Endometrium (tissue), 2 donors: ENCODE measurements around the gene PGM2.
"Not testable (repeated sequence)": the region's sequence is repeated elsewhere in the genome, so short reads cannot be mapped to it uniquely, and the experiment has no call there.

ENCODE experiments used
- FAIRE-seq: peaks from 2 replicates; lab custom pipeline; 2012; peaks lifted over from hg19 to GRCh38; lab: Jason Lieb, UNC
- donor health status: control.
- donor health status: control.

PGM2 gene

DNA sequence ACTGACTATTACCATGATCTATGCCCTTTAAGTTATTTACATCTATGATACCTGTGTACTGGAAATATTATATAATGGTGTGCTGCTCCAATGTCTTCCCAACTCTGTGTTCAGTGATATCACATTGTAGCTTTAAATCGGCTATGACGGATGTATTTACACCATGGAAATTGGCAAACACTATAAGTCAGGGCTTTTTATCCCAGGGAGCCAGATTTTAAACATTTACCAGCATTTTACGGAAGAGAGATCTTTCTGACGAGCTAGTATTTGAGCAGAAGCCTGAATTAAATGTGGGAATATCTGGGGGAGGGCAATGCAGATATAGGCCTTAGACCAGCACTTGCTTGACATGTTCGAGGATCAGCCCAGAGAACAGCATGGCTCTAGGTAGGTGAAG is 7.7 kb upstream of the PGM2 start:
- FAIRE-seq = no peak

DNA sequence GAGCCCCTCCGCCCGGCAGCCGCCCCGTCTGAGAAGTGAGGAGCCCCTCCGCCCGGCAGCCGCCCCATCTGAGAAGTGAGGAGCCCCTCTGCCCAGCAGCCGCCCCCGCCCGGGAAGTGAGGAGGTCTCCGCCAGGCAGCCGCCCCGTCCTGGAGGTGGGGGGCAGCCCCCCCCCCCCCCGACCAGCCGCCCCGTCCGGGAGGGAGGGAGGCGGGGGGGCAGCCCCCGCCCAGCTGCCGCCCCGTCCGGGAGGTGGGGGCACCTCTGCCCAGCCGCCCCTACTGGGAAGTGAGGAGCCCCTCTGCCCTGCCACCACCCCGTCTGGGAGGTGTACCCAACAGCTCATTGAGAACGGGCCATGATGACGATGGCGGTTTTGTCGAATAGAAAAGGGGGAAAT is 6.0 kb upstream of the PGM2 start:
- FAIRE-seq = not testable (repeated sequence)

DNA sequence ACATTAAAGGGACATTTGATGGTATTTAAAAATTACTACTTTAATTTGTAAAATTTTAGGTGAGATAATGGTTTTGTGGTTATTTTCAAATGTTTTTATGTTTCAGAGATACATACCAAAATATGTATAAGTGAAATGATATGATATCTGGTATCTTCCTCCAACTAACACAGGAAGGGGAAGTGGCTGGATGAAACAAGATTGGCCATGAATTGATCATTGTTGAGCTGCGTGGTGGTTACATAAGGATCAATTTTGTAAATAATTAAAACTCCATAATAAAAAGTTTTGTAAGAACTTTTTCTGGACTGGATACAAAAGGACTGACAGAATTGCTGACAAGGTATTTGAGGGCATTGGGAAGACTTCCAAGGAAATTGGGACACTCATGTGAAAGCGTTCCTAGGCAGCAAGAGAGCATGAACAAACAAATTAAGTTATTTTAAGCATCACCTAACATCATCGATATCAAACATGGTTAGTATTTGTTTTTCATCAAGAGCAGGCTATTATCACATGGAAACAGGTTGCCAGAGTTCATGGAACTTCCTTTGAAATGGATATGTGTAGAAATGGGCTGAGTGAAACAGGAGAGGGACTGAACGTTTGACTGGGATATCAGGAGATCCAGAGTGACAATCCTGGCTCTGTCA is 4.4 kb upstream of the PGM2 start:
- FAIRE-seq = no peak

DNA sequence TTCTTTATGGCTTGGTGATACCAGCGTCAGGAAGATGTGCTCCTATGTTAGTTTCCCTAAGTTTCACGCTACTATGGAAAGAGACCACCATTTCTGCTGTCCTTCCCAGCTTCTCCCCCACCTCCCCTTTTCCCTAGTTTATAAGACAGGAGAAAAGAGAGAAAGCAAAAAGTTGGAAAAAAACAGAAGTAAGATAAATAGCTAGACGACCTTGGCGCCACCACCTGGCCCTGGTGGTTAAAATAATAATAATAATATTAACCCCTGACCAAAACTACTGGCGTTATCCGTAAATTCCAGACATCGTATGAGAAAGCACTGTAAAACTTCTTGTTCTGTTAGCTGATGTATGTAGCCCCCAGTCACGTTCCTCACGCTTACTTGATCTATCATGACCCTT is 985 bp upstream of the PGM2 start:
- not testable (repeated sequence) for FAIRE-seq

DNA sequence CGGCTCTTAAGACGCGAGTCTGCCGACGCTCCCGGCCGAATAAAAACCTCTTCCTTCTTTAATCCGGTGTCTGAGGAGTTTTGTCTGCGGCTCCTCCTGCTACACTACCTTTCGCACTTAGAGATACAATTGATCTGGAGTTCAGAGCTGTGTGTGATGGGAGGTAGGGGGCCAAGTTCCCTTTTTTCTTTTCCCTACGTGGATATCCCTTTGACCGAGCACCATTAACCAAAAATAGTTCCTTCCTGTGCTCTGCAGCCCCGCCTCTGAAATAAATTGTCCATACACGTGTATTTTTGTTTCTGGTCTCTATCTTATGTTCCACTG is 555 bp upstream of the PGM2 start:
- no peak for FAIRE-seq

DNA sequence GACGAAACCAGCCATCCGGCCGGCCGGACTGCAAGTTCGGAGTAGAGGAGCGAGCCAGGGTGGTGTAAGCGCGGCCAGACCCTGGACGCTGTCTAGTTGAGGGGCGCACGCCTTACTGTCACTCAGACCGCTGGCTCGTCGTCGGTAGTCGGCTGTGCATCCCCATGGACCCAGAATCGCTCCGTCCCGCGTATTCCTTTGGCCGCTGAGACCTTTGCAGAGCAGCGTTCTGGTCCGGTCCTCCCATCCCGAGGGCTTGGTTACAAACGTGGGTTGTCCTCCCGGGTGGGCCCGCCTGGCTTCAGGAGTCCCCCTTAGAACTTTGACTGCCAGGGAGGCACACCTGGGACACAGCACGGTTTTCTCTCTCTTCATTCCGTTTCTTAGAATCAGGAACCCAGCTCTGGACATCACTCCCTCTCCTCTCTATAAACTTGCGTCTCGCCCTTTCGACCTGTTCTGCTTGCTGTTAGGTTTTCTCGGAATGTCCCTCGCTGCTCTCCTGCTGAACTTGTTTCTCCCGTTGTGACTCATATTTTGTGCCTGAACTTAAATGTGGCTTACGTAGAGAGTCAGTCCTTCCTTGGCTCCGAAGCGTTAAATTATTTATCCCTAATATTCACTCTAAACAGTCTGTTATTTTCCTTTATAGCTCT is 672 bp downstream of the PGM2 start:
- FAIRE-seq = no peak

DNA sequence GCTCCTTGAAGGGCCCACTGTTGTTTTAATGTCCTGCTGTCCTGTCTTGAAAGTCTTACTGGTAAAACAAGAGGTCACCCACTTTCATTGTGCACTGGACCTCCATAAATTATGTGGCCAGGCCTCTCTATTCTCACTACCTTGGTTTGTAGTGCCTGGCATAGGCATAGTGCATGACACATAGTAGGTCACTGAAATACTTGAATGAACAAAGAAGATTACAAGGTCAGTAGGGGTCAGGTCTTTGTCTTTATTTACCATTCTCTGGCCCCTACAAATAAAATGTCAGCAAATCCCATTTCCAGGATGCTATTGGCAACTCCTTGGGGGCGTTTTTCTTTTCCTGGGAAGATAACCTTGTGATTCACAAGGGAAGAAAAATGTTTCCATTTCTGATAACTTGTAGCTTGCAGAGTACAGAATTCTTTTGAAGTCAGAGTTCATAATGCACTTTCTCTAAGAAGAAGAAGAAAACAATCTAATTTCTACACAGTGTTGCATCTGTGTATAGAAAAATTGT is 1.4 kb downstream of the PGM2 start:
- FAIRE-seq = no peak

DNA sequence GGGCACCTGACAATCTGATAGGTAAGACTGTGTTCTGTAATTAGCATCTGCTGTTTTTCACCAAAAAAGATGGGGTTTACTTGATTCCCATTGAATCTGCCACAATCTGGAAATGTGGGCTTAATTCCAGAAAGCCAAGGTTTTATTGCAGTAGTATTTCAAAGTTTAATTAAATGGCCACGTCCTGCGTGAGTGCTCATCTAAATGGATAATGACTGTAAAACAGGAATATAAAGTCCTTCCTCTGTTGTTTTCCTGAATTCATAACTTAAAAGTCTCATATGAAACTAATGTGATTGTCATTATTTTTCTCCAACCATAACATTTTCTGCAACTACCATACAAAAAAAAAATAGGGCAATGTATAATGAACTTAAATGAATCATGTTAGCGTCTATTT is 2.4 kb downstream of the PGM2 start:
- FAIRE-seq = no peak

DNA sequence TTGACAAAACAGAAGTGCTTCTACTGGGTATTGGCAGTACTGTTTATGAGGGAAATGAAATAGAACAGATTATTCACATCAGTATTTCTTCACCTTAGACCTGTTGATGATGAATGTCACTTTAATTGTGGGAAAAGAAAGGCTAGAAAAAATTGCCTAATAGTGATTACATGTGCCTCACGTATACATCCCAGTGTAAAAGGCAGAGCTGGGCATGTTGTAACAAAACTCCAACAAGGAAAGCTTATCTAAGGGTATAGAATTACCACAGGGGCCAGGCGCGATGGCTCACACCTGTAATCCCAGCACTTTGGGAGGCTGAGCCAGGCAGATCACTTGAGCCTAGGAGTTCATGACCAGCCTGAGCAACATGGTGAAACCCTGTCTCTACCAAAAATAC is 4.2 kb downstream of the PGM2 start:
- FAIRE-seq = no peak

DNA sequence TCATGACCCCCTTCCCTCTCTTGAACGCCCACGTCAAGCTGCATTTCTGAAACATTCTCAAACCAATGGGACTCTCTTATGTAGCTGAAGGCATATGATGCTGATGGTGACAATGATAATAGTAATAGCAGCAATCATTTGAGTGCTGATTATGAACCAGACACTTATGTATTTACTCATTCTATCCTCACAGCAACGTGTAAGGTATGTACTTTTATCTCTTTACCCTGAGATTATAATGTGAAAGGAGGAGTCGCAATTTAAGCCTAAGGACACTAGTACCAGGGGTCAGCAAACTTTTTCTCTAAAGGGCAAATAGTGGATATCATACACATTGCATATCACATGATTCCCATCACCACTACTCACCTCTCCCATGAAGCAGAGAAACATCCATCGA is 8.5 kb downstream of the PGM2 start:
- FAIRE-seq = no peak

DNA sequence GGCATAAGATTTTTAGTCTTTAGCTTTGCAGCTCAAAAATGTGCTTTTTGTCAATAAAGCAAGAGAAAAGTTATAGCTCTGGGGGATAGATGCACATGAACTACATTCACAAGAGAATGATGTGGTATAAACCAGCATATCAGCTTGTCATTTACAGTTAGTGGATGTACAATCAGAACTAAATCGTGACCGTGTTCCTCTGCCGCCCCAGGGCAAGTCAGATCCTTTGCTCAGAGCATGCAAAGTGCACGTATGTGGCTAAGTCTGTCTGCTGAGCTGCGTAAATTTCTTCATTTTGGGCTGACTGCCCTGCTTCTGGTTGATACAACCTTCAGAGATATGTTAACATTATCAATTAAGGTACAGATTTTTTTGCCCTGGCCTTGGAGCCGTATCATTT is 9.3 kb downstream of the PGM2 start:
- FAIRE-seq = no peak

DNA sequence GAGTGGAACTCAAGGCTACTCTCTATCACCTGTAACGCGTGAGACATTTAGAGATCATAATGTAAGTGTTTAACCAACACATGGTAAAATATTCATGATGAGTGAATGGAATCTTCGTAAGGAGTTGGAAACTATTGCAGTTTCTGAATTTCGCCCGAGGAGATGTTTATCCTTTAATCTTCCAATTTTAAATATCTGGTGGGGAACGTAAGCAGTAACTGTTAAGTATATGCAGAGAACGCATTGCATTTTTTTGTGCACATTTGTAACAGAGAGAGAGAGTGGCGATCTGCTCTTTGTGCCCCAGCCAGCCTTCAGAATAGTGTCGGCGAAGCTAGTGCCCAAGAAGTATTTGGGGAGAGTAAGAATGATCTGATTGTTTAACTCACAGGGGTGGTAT is 9.8 kb downstream of the PGM2 start:
- FAIRE-seq = no peak

DNA sequence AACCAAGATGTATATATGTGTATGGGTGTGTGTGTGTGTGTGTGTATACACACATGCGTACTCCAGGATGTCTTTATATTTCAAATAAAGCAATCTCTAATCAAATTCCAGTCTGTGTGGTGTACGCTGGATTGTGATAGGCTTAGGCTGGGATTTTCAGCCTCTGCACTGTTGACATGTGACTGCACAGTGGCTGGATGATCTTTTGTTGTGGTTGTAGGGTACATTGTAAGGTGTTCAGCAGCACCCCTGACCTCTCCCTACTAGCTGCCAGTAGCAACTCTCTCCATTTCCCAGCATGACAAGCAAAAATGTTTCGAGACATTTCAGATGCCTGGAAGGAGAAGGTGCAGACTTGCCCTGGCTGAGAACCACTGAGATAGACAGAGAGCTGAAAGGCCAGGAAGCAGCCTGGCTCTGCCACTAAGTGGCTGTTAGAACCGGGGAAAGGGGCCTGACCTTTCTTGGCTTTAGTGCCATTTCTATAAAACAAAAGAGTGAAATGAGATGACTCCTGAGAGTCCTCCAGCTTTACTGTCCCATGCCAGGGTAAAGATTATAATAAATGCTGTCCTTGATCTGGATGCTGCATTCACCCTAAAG is 10.5 kb downstream of the PGM2 start:
- no peak for FAIRE-seq

DNA sequence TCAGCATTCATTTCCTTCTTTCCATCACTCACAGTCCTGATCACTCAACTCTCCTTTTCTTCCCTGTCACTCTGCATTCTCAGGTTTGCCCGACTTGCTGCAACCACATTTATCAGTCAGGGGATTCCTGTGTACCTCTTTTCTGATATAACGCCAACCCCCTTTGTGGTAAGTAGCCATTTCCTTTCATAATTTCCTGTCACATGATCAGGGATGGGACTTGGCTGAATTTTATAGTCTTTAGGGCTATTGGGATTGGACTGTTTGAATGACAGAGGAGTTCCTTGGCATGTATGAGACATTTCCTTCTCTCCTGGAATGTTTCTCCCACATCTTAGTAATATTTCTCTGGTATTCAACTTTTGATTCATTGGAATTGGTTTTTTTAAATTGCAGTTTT is 11.0 kb downstream of the PGM2 start:
- FAIRE-seq = no peak

DNA sequence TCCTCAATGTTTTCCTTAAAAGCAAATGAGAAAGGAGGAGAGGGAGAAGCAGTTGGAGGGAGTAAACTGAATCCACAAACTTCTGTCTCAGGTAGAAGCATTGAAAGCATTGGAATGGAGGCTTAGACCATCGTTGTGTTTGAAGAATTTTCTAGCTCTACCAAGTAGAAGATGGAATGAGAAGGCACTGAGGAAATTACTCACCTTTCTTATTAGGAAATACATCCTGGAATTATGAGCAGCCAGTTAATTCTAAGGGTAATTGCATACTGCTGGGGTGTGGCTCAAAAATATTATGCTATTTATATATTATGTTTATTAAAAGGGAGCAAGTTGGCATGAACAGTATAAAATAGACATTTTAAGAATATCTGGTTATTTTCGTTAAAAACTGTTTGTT is 12.9 kb downstream of the PGM2 start:
- FAIRE-seq = no peak

DNA sequence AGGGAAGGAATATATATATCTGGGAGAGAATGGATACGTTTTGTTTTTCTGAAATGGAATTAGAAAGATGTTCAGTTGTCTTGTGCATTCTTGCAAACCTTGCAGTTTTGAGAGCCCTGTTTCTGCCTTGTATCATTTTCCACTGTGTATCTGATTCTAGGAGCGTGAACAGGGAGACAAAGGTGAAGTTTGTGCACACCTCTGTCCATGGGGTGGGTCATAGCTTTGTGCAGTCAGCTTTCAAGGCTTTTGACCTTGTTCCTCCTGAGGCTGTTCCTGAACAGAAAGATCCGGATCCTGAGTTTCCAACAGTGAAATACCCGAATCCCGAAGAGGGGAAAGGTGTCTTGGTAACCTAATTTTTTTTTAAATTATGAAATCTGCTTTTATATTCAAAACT is 17.7 kb downstream of the PGM2 start:
- no peak for FAIRE-seq

DNA sequence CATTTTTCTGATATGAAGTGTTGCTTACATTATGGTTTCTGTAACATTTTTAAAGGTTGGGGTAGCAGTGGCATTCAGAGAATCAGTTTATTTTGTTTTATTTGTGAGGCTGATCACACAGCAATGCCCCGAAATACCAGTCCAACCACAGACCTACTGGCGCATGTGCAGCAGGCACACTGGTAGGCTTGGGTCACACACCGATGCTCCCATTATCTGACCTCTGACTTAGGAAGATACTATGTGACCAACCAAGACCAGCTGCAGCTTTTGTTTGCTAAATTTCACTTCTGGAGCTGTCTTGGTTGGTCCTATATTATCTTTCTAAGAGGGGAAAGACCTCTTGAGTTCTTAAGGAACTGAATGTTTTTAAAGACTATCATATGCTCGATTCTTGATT is 18.7 kb downstream of the PGM2 start:
- FAIRE-seq = no peak

DNA sequence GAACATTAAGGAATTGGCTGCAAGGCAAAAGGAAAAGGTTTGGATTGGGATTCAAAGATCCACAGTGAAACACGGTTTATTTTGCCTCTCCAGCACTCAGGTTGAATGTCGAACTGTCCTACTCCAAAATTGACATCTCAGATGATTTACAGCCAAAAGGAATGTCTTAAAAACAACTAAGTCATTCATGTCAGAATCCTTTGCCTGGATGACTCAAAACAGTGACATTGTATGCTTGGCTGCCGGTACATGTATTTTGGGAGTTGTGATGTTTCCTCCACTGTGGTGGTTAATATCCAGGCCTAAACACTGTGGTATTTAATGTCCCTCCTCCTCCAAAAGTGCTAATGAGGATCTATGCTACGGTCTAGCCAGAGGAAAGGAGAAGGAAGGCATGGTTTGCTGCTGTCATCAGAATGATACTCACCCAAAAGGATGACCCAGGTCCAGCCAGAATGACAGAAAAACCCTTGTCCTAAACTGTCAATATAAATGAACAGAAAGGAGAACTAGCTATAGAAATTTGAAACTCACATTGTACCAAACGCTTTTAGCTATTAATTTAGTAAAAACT is 20.9 kb downstream of the PGM2 start:
- FAIRE-seq = no peak

DNA sequence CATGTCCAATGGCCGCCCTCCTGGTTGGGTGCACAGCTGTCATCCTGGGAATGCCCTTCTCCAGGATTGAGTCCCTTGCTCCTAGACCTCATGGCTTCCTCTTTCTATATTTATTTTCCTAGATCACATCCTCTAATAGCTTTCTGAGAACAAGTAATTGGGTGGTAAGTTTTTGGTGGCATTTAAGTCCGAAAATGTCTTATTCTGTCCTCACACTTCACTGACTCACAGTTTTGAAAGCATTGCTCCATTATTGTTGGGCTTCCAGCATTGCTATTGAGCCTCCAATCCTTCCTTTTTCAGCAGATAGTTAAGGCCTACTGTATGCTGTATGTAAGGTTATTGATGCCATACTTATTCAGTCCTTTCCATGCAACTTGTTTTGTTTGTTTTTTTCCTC is 25.9 kb downstream of the PGM2 start:
- no peak for FAIRE-seq

DNA sequence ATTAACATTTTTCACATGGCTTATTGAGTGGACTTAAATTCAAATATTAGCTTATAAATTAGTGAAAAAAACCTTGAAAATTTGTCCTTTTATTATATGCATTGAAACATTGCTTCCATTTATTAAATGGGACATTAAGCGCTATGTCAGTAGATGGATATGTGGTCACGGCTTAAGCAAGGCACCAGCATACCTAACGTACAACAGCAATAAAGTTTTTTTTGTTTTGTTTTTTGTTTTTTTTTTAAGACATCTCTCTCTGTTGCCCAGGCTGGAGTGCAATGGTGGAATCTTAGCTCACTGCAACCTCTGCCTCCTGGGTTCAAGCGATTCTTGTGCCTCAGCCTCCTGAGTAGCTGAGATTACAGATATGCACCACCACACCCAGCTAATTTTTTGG is 31.6 kb downstream of the PGM2 start:
- FAIRE-seq = no peak

DNA sequence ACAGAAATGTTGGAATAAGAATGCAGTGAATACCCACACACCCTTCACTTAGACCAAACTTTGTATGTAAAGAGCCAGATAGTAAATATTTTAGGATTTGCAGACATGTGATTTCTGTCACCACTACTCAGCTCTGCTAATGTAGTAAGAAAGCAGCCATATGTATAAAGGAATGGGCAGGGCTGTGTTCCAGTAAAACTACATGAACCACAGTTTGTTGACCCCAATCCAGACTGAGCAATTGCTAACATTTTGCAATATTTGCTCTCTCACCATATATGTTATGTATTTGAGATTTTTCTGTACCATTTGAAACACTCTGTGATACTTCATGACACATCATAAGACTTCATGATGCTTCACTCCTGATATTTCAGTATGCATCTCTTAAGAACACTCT is 32.4 kb downstream of the PGM2 start:
- no peak for FAIRE-seq

DNA sequence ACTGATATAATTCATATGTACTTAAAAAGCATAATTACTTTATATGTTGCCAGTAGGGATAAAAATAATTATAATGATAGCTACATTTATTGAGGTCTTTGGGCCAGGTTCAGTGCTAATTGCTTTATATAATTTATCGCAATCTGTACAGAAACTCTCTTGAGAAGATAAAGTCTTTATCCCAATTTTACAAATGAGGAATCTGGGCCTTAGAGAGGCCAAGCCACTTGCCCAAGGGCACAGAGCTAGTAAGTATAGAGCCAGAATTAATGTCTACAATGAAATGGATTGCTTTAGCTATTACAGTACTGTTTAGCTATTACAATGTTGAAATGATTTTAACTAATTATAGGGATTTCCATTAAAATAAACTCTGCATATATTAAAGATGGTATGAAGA is 33.8 kb downstream of the PGM2 start:
- FAIRE-seq = no peak

DNA sequence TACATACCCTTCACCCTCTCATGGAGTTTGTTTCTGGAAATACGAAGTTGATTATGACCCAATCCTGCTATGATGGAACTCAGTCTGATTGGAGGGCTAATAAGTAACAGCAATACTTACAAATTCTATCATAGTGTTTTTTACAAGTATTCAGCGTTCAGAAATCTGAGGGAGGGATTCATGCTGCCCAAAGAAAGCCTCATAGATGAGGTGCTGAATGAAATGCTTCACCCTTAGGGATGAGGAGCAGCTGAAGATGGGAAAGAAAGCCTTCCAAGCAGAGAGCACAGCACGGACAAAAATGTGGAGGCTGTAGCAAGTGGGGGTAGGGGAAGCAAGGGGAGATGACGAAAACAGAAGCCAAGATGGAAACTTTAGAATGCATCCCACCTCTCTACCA is 36.5 kb downstream of the PGM2 start:
- no peak for FAIRE-seq

DNA sequence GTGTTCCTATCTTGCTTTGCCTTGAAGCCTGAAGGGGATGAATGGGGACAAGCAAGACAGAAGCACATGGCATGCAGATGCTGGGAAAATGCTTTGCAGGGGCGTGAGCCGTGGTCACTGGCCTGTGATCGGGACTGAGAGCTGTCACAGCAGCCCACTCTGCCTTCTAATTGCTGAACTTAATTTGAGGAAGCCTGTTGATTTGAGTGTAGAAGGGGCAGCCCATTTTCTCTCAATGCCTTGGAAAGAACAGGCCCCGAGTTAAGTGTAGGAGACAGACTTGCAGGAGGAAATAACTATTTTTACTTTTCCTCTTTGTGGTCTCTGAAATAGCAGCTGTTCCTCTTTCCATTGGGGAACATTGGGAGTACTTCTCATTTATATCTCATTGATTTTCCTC is 38.3 kb downstream of the PGM2 start:
- no peak for FAIRE-seq
